ENCODE results near the gene UBE3C. TPM values are rescaled to one million over a fixed set of nuclear protein-coding genes. Genes with fewer than 3 reads are reported as not detected.

Gene UBE3C
- total RNA-seq, 1 experiment from 2014 or later = 81.1 TPM

DNA sequence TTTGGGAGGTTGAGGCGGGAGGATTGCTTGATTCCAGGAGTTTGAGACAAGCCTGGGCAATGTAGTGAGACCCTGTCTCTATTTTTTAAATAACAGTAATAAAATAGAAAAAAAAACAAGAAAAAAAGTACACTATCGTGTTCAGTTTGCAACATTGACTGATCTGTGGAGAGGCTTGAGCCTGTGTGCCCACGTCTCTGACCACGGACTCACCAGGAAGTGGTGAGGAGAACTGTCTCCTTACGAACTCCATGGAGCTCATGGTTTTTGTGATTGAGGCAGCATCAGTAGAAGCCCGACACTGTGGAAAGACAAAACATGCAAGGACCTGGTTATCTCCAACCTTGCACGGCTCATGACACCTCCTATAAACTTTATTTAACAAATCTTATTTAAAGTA is 174.2 kb downstream of the UBE3C start:
- H3K27me3 Mint-ChIP-seq (ENCODE audit: unreplicated experiment) = no peaks in the 10 kb centered on the region
- intact Hi-C loops (cut with micrococcal nuclease; ENCODE audit: unreplicated experiment) = no loop called here
- H3K4me3 Mint-ChIP-seq (ENCODE audit: low read depth, unreplicated experiment) = no peak overlapping the region
- CTCF ChIA-PET = no interaction called here
- no TSS peak for BruUV-seq (replicated peaks)
- TF ChIP-seq, protein P1, sequence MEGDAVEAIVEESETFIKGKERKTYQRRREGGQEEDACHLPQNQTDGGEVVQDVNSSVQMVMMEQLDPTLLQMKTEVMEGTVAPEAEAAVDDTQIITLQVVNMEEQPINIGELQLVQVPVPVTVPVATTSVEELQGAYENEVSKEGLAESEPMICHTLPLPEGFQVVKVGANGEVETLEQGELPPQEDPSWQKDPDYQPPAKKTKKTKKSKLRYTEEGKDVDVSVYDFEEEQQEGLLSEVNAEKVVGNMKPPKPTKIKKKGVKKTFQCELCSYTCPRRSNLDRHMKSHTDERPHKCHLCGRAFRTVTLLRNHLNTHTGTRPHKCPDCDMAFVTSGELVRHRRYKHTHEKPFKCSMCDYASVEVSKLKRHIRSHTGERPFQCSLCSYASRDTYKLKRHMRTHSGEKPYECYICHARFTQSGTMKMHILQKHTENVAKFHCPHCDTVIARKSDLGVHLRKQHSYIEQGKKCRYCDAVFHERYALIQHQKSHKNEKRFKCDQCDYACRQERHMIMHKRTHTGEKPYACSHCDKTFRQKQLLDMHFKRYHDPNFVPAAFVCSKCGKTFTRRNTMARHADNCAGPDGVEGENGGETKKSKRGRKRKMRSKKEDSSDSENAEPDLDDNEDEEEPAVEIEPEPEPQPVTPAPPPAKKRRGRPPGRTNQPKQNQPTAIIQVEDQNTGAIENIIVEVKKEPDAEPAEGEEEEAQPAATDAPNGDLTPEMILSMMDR (IDR thresholded peaks at IDR 0.05; ENCODE audit: unreplicated experiment) = no peak
- H3K36me3 Mint-ChIP-seq (ENCODE audit: insufficient read depth, unreplicated experiment) = peaks cover 13% of the 10 kb centered on the region
- peaks cover 21% of the 10 kb centered on the region for H3K4me1 Mint-ChIP-seq (ENCODE audit: low read depth, unreplicated experiment)
- DNase-seq = no peak
- H3K9me3 Mint-ChIP-seq (ENCODE audit: low read depth, unreplicated experiment) = no peaks in the 10 kb centered on the region
- no peak overlapping the region for H3K27ac Mint-ChIP-seq (ENCODE audit: unreplicated experiment)

DNA sequence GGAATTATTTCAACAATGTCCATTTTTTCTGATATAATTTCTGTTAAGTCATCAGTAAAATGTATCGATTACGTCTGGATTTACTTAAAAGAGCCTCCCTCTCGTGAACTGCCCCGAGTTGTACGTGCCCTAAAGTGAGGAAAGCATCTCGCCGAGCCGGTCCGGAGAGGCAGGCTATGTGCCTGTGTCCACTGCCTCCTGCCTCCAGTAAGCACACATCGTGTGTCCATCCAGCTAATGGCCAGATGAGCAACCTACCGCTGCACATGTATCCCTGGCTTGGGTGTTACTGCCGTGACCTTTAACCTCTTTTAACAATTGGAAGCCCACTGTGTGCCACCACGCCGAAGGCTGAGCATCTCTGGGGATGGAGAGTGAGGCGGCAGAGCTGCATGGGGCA is 174.9 kb downstream of the UBE3C start:
- intact Hi-C loops (cut with micrococcal nuclease; ENCODE audit: unreplicated experiment) = no loop called here
- Mint-ChIP-seq H3K4me1 (ENCODE audit: low read depth, unreplicated experiment) (peaks cover 21% of the 10 kb centered on the region), H3K36me3 (ENCODE audit: insufficient read depth, unreplicated experiment) (peaks cover 13% of the 10 kb centered on the region), H3K27me3 (ENCODE audit: unreplicated experiment) (no peaks in the 10 kb centered on the region), H3K9me3 (ENCODE audit: low read depth, unreplicated experiment) (no peaks in the 10 kb centered on the region), H3K4me3 (ENCODE audit: low read depth, unreplicated experiment) (no peak overlapping the region), H3K27ac (ENCODE audit: unreplicated experiment) (no peak overlapping the region)
- DNase-seq = no peak
- no TSS peak for BruUV-seq (replicated peaks)
- TF ChIP-seq, protein P1 (IDR thresholded peaks at IDR 0.05; ENCODE audit: unreplicated experiment) = no peak
- CTCF ChIA-PET = no interaction called here

DNA sequence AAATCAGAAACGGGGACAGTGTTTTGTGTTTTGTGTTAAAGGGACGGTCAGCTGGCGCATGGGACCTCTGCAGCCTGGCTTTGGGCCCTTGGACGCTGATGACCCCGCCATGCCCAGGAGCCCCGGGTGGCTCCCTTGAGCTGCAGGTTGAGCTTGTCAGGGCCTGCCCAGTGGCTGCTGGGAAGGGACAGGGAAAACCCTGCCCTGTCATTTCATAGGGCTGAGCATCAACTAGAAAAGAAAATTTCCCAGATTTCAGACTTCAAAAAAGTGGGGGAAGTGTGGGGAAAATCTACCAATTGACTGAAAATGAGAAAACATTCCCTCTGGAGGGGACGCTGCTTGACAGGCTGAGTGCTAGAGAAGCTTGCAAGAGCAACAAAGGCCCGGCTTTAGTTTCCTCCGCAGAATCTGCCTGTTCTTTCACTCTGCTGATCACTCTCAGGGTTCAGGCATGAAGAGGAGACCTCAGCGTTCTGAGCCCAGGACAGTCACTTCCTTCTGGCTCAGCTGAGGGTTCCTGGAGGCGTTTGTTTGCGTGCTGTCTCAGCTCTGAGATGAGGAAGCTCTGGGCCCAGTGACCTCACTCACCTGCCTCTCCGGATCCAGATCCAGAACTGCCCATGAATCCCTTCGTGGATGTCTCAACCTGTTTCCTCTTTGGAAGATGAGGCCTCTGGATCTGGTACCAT is 179.4 kb downstream of the UBE3C start:
- no peak overlapping the region for H3K27ac Mint-ChIP-seq (ENCODE audit: unreplicated experiment)
- CTCF ChIA-PET = no interaction called here
- no peak for DNase-seq
- intact Hi-C loops (cut with micrococcal nuclease; ENCODE audit: unreplicated experiment) = no loop called here
- no peaks in the 10 kb centered on the region for H3K27me3 Mint-ChIP-seq (ENCODE audit: unreplicated experiment)
- TF ChIP-seq, protein P1 (IDR thresholded peaks at IDR 0.05; ENCODE audit: unreplicated experiment) = no peak
- H3K36me3 Mint-ChIP-seq (ENCODE audit: insufficient read depth, unreplicated experiment) = no peaks in the 10 kb centered on the region
- H3K4me3 Mint-ChIP-seq (ENCODE audit: low read depth, unreplicated experiment) = no peak overlapping the region
- H3K4me1 Mint-ChIP-seq (ENCODE audit: low read depth, unreplicated experiment) = no peaks in the 10 kb centered on the region
- H3K9me3 Mint-ChIP-seq (ENCODE audit: low read depth, unreplicated experiment) = no peaks in the 10 kb centered on the region
- BruUV-seq (replicated peaks) = no TSS peak

Other genes with a start within 250 kb of the UBE3C start
- gene LMBR1, start 245.7 kb upstream of the UBE3C start, total RNA-seq (2022) = 85.8 and 91.1 TPM in 2 replicates
- gene NOM1, start 189.2 kb upstream of the UBE3C start, total RNA-seq (2022) = 32.9 and 35.1 TPM in 2 replicates
- 28.4 and 30.3 TPM in 2 replicates for gene MNX1, start 128.3 kb upstream of the UBE3C start, total RNA-seq (2022)
- gene DNAJB6, start 198.1 kb downstream of the UBE3C start, total RNA-seq (2022) = 118 and 137 TPM in 2 replicates